Subcutaneous adipose tissue (tissue), 4 donors: ENCODE data around the gene GTF2B. TPM values are rescaled to one million over a fixed set of nuclear protein-coding genes. Genes with fewer than 3 reads are reported as not detected.

Experiments used
- CTCF ChIP-seq: fragments of 450-650 bp; IDR thresholded peaks from one replicate; pipeline ENCODE4 v1.5.1; 2016; ENCODE audit warnings: low read depth, mild to moderate bottlenecking, control low read depth, antibody characterized with exemption, moderate library complexity
- total RNA-seq, 4 donors: library from RNA; depleted of rRNA; stranded (reverse); fragments of >200 nt; gene quantifications; one replicate each; pipeline ENCODE4 v1.1.0, GENCODE V29; 2016

Gene GTF2B
- total RNA-seq, 4 donors from 2014 or later = 29.4 to 44.3 (median 35.2) TPM

GRCh38 chr1:88877911-88878310 is 13.5 kb downstream of the GTF2B start:
- no peak for TF ChIP-seq CTCF

- no peak for TF ChIP-seq CTCF
These were observed 14.0 kb downstream of the GTF2B start for GRCh38 chr1:88877382-88877825.

- TF ChIP-seq CTCF = no peak
These were observed 14.6 kb downstream of the GTF2B start for GRCh38 chr1:88876573-88877365.

- TF ChIP-seq CTCF = no peak
These were observed 15.8 kb downstream of the GTF2B start for GRCh38 chr1:88875595-88875994.

GRCh38 chr1:88873737-88874349 is 17.5 kb downstream of the GTF2B start:
- no peak for TF ChIP-seq CTCF

- no peak for TF ChIP-seq CTCF
These were observed 23.4 kb downstream of the GTF2B start for GRCh38 chr1:88867743-88868521.
